ENCODE results near the gene STK32C. TPM values are rescaled to one million over a fixed set of nuclear protein-coding genes. Genes with fewer than 3 reads are reported as not detected.

Gene STK32C
- total RNA-seq, 1 experiment from 2014 or later: 13.5 TPM

DNA sequence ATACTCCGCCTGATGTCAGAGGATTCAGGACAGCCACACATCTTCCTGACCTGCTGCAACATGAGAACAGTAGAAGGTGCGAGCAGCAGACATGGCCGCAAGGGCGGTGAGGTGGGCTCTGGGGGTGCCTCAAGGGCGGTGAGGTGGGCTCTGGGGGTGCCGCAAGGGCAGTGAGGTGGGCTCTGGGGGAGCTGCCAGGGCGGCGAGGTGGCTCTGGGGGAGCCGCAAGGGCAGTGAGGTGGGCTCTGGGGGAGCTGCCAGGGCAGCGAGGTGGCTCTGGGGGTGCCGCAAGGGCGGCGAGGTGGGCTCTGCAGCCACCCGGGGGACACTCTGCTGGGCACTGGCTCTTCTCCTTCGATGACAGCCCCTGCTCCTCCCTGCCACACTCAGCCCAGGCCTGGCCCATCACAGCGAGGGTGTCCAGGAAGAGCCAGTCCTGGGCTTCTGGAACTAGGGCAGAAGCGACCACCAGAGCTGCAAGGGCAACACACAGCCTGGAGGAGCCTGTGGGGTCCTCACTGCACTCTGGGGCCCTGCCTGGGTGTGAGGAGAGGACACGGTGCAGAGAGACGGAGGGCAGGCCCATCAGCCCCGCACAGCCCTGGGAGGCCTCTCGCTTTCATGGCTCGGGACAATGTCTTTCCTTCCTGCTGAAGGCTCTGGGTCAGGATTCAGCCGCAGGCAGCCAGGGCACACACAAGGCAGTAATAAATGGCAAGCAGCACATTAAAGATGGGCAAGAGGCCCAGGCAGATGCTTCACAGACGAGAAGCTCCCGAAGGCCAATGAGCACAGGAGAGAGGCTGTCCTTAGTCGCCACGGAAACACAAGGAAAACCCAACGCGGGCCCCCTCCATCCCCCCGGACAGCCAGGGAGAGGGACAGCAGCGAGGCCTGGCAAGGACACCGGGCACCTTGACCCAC lies 42.5 kb downstream of the STK32C start:
- Mint-ChIP-seq H3K27me3 (ENCODE audit: unreplicated experiment) (peaks cover 12% of the 10 kb centered on the region), H3K27ac (ENCODE audit: unreplicated experiment) (no peak overlapping the region), H3K9me3 (ENCODE audit: low read depth, unreplicated experiment) (peaks cover 3% of the 10 kb centered on the region), H3K36me3 (ENCODE audit: insufficient read depth, unreplicated experiment) (no peaks in the 10 kb centered on the region), H3K4me1 (ENCODE audit: low read depth, unreplicated experiment) (no peaks in the 10 kb centered on the region), H3K4me3 (ENCODE audit: low read depth, unreplicated experiment) (no peak overlapping the region)
- DNase-seq: no peak
- TF ChIP-seq, protein P1, sequence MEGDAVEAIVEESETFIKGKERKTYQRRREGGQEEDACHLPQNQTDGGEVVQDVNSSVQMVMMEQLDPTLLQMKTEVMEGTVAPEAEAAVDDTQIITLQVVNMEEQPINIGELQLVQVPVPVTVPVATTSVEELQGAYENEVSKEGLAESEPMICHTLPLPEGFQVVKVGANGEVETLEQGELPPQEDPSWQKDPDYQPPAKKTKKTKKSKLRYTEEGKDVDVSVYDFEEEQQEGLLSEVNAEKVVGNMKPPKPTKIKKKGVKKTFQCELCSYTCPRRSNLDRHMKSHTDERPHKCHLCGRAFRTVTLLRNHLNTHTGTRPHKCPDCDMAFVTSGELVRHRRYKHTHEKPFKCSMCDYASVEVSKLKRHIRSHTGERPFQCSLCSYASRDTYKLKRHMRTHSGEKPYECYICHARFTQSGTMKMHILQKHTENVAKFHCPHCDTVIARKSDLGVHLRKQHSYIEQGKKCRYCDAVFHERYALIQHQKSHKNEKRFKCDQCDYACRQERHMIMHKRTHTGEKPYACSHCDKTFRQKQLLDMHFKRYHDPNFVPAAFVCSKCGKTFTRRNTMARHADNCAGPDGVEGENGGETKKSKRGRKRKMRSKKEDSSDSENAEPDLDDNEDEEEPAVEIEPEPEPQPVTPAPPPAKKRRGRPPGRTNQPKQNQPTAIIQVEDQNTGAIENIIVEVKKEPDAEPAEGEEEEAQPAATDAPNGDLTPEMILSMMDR (IDR thresholded peaks at IDR 0.05; ENCODE audit: unreplicated experiment): no peak
- intact Hi-C loops (cut with micrococcal nuclease; ENCODE audit: unreplicated experiment): no loop called here
- CTCF ChIA-PET: no interaction called here
- BruUV-seq (replicated peaks): no TSS peak

DNA sequence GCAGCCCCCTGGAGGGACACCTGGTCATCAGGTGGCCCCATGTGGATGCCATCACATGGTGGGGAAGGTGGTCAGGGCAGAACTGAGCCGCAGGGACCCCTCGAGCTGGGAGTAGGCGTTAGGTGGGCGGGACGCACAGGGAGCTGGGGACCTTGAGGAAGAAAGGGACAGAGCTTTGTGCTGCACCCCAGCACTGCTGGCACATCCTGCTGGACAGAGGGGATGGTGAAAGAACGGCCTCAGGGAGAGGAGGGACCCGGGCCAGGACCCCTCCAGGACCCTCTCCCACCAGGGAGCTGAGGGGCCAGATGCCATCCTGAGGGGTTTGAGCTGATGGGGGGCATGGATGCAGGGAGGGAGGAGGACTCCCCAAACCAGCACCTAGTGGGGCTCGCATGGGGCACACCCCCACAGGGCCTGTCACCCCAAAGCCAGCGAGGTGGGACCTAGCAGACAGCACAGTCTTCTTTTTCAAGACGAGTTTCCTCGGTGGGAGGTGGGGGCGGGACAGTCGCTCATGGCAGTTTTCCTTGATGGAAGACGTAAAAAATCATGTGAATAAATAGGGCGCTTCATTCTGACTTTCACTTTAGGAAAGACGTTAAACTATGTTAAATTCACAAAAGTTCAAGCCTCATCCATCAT lies 43.3 kb downstream of the STK32C start:
- TF ChIP-seq, protein P1 (IDR thresholded peaks at IDR 0.05; ENCODE audit: unreplicated experiment): no peak
- H3K36me3 Mint-ChIP-seq (ENCODE audit: insufficient read depth, unreplicated experiment): no peaks in the 10 kb centered on the region
- no peaks in the 10 kb centered on the region for H3K4me1 Mint-ChIP-seq (ENCODE audit: low read depth, unreplicated experiment)
- CTCF ChIA-PET: no interaction called here
- BruUV-seq (replicated peaks): no TSS peak
- no peak overlapping the region for H3K4me3 Mint-ChIP-seq (ENCODE audit: low read depth, unreplicated experiment)
- DNase-seq: no peak
- H3K9me3 Mint-ChIP-seq (ENCODE audit: low read depth, unreplicated experiment): peaks cover 3% of the 10 kb centered on the region
- intact Hi-C loops (cut with micrococcal nuclease; ENCODE audit: unreplicated experiment): no loop called here
- H3K27me3 Mint-ChIP-seq (ENCODE audit: unreplicated experiment): peaks cover 12% of the 10 kb centered on the region
- H3K27ac Mint-ChIP-seq (ENCODE audit: unreplicated experiment): no peak overlapping the region

DNA sequence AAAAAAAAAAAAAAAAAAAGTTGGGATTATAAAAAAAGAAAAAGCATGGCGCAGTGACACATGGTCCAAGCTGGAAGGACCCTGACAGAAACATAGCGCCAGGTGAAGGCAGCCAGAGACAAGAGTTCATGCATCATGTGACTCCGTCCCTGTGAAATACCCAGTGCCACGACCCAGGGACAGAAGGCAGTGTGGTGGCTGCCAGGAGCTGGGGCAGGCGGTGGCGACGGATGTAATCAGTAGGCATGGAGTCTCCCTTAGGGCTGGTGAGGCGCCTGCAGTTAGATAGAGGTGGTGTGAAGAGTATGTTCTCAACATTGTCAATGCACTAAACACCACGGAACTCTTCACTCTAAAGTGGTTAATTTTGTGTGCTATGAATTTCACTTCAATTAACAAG lies 43.9 kb downstream of the STK32C start:
- CTCF ChIA-PET: no interaction called here
- H3K36me3 Mint-ChIP-seq (ENCODE audit: insufficient read depth, unreplicated experiment): no peaks in the 10 kb centered on the region
- BruUV-seq (replicated peaks): no TSS peak

GRCh38 chr10:132259702-132260482 lies 47.9 kb downstream of the STK32C start:
- Mint-ChIP-seq H3K36me3 (ENCODE audit: insufficient read depth, unreplicated experiment) (no peaks in the 10 kb centered on the region), H3K4me1 (ENCODE audit: low read depth, unreplicated experiment) (no peaks in the 10 kb centered on the region), H3K4me3 (ENCODE audit: low read depth, unreplicated experiment) (no peak overlapping the region), H3K27ac (ENCODE audit: unreplicated experiment) (no peak overlapping the region), H3K9me3 (ENCODE audit: low read depth, unreplicated experiment) (no peaks in the 10 kb centered on the region), H3K27me3 (ENCODE audit: unreplicated experiment) (no peaks in the 10 kb centered on the region)
- no peak for DNase-seq
- CTCF ChIA-PET: no interaction called here
- no TSS peak for BruUV-seq (replicated peaks)
- intact Hi-C loops (cut with micrococcal nuclease; ENCODE audit: unreplicated experiment): no loop called here
- TF ChIP-seq, protein P1 (IDR thresholded peaks at IDR 0.05; ENCODE audit: unreplicated experiment): no peak

More for the DNA sequence above, 43.9 kb downstream of the STK32C start:
- H3K27me3 Mint-ChIP-seq (ENCODE audit: unreplicated experiment): peaks cover 12% of the 10 kb centered on the region
- intact Hi-C loops (cut with micrococcal nuclease; ENCODE audit: unreplicated experiment): no loop called here
- TF ChIP-seq, protein P1 (IDR thresholded peaks at IDR 0.05; ENCODE audit: unreplicated experiment): no peak
- no peaks in the 10 kb centered on the region for H3K4me1 Mint-ChIP-seq (ENCODE audit: low read depth, unreplicated experiment)
- no peak for DNase-seq
- H3K4me3 Mint-ChIP-seq (ENCODE audit: low read depth, unreplicated experiment): no peak overlapping the region
- H3K9me3 Mint-ChIP-seq (ENCODE audit: low read depth, unreplicated experiment): peaks cover 3% of the 10 kb centered on the region
- H3K27ac Mint-ChIP-seq (ENCODE audit: unreplicated experiment): no peak overlapping the region
